Stimulated activated CD4-positive, alpha-beta T cell treated with anti-CD3 and anti-CD28 coated beads, Interleukin-15, amount 100 ng/mL, for 24 hours (primary cell): Measurements from ENCODE around the gene PDXK.

Experiments used
- DNase-seq: peaks from one replicate; pipeline ENCODE4 v3.0.0-alpha.2; 2020

Gene PDXK

GRCh38 chr21:43764576-43765495 is 45.9 kb downstream of the PDXK start:
- DNase-seq, result no peak

GRCh38 chr21:43766734-43767497 is 48.0 kb downstream of the PDXK start:
- no peak for DNase-seq

- no peak for DNase-seq
These were observed 48.6 kb downstream of the PDXK start for GRCh38 chr21:43767498-43767983.

GRCh38 chr21:43767984-43768867 is 49.3 kb downstream of the PDXK start:
- DNase-seq, result no peak

- DNase-seq, result no peak
These were observed 49.9 kb downstream of the PDXK start for GRCh38 chr21:43768868-43769167.

- DNase-seq, result no peak
These were observed 50.5 kb downstream of the PDXK start for GRCh38 chr21:43769325-43769958.

- no peak for DNase-seq
These were observed 51.2 kb downstream of the PDXK start for GRCh38 chr21:43770066-43770655.

GRCh38 chr21:43771199-43771675 is 52.3 kb downstream of the PDXK start:
- DNase-seq, result no peak

GRCh38 chr21:43771698-43772424 is 52.9 kb downstream of the PDXK start:
- no peak for DNase-seq

- no peak for DNase-seq
These were observed 53.5 kb downstream of the PDXK start for GRCh38 chr21:43772425-43772821.

GRCh38 chr21:43774163-43774562 is 55.2 kb downstream of the PDXK start:
- DNase-seq, result no peak

GRCh38 chr21:43775190-43775589 is 56.3 kb downstream of the PDXK start:
- no peak for DNase-seq

GRCh38 chr21:43775795-43776430 is 57.0 kb downstream of the PDXK start, which contains the start of gene CSTB:
Gene CSTB (minus strand): TSS chr21:43776308. CDS start chr21:43776269, 39 bp downstream.
- DNase-seq, result peak; percentile 88

GRCh38 chr21:43777953-43778352 is 59.0 kb downstream of the PDXK start:
- DNase-seq, result no peak

GRCh38 chr21:43778469-43779335 is 59.8 kb downstream of the PDXK start:
- DNase-seq, result no peak

- no peak for DNase-seq
These were observed 60.7 kb downstream of the PDXK start for GRCh38 chr21:43779660-43780059.

- no peak for DNase-seq
These were observed 62.9 kb downstream of the PDXK start for GRCh38 chr21:43781846-43782245.

- DNase-seq, result no peak
These were observed 63.6 kb downstream of the PDXK start for GRCh38 chr21:43782431-43783097.
